22Rv1 (cell line): ENCODE data around the gene KRT32.

Experiments
- CTCF ChIP-seq: fragments of 450-650 bp; IDR thresholded peaks from 2 replicates; pipeline ENCODE4 v1.5.1; 2017; ENCODE audit warnings: mild to moderate bottlenecking
- ZFX ChIP-seq: fragments of 450-650 bp; IDR thresholded peaks from 2 replicates; pipeline ENCODE4 v1.6.1; 2017; ENCODE audit warnings: antibody characterized with exemption, borderline replicate concordance

GRCh38 chr17:41437254-41437653, 29.9 kb downstream of the KRT32 start:
- no peak for TF ChIP-seq CTCF
- TF ChIP-seq ZFX, result no peak
